T-helper 2 cell treated with Interferon-gamma antibody and Interleukin-4, amounts not matched to agents 100 ng/mL and 5 ng/mL, for 36 hours (primary cell): Measurements from ENCODE around the gene LRRC31. TPM values are rescaled to one million over a fixed set of nuclear protein-coding genes. Genes with fewer than 3 reads are reported as not detected.

Experiments used
- intact Hi-C: fragments of 100-400 bp; cut with micrococcal nuclease; formaldehyde crosslinking; loops from one replicate; pipeline ENCODE4 v1.15.1; 2023
- total RNA-seq: library from RNA; stranded (reverse); gene quantifications from 2 replicates; pipeline ENCODE4 v1.2.3, GENCODE V29; 2022

LRRC31 gene
- total RNA-seq, 1 donor from 2014 or later, result not detected

DNA sequence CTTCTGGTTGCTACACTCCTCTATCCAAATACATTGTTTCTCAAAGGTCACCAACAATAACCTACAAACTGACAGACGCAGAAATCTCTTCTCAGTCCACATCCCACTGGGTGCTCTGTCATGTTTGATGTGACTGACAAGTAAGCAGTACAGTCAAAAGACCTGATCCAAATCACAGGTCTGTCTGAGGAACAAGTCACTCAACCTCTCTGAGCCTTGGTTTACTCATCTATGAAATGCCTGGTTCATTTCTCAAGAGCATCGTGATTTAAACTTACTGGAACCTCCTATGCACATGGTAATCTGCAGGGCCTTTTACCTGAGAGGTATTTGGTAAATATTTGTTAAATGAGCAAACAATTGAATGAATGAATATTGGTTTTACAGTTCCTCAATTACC is 5.5 kb downstream of the LRRC31 start:
- intact Hi-C loops, result loop anchor here (5.0 kb wide), 2 partner anchors 173 to 717 kb away; partner anchors contain the start of gene GPR160

DNA sequence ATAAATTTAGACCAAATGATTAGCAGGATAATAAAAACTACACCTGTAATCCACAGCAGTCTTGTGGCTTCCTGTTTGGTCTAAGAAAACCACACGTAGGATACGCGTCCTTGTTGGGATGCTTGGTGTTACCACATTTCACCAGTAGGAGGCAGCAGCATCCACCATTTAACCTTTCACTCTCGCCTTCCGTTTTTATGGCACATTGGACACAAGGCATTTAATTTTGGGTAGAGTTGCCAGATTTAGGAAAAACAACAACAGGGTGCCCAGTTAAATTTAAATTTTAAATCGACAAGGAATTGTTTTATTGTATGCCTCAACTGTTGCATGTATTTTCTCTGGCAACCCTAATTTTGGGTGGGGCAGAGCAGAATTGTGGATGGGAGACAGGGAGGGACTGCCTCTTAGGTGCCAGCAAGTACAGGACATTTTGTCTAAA is 6.3 kb downstream of the LRRC31 start:
- intact Hi-C loops, result loop anchor here (1.0 to 5.0 kb wide), 7 partner anchors 101 to 949 kb away; partner anchors contain the start of genes GPR160, PHC3 and SEC62

DNA sequence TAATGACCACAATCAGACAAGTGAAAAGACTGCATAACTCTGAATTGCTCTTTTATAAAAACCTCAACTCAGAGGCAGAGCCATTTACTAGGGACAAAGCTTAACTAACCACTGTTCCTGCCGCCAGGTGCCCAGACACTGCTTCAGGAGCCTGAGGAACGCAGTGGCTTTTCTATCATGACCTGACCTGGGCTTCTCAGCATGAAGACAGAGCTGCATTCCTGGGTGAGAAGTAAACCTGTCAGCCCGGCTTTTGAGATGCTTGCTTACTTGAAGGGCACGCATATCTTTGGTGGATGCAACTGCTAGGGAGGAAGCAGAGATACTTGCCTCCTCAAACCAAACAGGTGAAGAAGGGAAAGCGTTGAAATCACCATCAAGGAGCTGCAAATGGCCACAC is 7.9 kb downstream of the LRRC31 start:
- intact Hi-C loops, result loop anchor here (2.0 to 5.0 kb wide), 5 partner anchors 99 to 951 kb away; partner anchors contain the start of genes GPR160 and PHC3

DNA sequence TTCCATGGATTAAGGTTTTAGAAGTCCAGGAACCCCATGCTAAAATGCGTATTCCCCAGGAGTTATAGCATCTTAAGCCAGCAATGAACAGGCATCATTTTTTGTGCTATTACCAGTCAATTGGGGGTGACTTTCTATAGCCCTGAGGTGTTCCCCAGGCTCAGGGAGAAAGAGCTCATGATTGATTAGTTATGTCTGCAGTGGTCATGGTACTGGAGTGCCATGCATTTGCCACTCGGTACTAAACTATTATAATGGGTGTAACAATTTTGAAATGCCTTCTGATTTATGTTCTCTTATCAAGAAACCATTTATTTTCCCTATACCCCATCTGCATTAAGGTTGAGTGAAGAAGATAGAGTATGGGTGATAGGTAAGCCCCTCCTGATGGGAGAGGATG is 11.9 kb downstream of the LRRC31 start:
- intact Hi-C loops, result no loop called here

DNA sequence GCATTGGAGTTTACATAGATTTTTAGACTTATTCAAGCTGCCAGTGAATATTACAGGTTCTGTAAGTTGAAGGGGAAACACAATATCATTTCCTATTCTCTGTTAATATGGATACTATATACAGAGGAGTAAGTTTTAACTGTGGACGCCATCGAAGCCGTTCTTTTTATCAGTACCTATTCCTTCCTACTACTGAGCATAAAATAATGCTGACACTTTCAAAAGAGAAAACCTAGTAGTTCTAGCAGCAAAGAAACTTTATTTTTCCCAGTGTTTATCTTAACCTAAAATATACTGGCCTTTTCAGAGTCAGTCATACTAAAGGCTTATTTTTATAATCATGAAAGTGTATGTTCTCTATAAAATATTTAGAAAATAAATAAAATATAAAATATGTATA is 14.2 kb downstream of the LRRC31 start:
- intact Hi-C loops, result no loop called here

DNA sequence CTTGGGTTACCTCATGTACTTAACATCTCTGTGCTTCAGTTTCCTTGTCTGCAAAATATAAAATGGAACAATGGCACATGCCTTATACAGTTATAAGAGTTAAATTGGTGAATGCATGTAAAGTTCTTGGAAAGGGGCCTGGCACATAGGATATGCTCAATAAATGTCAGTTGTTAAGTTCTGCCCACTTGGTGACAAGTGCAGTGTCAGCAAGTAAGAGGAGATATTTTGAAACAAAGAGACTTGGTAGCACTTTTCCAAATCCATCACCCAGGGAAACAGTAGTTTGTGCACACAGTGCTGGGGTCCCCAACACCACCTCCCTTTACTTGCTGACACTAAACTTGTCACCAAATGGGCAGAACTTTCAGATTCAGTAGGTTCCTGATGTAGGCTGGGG is 19.1 kb downstream of the LRRC31 start:
- intact Hi-C loops, result no loop called here

DNA sequence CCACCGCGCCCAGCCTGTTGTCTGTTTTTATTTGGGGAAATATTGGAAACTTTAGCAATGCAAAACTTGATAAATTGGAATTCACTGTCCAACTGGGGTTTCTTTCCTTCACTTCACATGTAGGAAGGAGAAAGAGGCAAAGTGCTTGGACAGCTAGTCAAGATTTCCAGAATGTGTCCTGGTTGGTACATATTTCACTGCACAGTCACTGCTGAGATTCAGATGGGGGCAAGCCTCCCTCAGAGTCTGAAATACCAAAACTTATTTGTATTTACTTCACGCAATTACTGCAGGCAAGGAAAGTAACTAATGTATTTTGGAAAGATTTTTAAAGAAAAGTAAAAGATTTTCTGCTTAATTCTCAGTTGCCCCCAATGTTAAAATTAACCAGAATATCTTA is 21.0 kb downstream of the LRRC31 start:
- intact Hi-C loops, result no loop called here

DNA sequence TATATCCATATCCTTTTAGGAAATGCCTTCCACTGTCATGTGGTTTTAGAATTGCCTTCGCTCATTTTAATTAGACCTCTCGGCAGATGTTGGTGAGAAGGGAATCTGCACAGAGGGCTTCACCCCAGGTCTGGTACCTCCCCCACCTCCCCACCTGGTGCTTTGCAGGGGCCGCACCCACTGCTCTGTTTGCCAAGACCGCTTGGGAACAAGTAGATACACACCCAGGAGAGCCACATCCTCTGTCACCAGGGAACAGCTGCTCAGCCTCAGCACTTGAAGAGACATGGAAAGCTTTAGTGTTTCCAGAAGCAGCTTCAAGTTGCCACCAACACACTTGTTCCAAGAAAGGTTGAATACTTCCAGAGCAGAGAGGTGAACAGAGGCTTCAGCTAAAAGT is 21.8 kb downstream of the LRRC31 start:
- intact Hi-C loops, result no loop called here

DNA sequence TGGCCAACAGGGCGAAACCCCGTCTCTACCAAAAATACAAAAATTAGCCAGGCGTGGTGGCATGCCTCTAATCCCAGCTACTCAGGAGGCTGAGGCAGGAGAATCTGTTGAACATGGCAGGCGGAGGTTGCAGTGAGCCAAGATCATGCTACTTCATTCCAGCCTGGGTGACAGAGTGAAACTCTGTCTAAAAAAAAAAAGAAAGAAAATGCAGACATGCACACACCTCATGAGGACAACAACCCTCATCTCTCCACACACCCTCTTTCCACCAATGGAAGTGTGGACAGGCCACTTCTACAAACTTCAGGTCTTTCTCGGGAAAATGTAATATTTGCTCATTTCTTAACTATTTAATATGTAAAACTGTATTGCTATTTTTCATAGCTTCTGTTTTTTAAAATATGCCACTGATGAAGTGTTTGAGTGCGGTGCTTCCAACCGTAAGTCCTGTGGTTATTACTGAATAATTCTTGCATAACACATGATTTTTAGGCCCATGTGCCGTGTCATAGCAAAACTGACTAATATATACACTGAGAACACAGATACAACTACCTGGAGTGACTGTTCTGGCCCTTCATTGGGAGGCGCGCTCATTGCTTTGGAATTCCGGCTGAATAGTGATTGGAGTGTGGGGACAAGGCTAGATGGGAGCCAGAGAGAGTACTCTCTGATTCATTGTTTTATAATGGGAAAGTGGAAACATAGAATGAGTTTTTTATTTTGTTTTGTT is 23.1 kb downstream of the LRRC31 start:
- intact Hi-C loops, result no loop called here

DNA sequence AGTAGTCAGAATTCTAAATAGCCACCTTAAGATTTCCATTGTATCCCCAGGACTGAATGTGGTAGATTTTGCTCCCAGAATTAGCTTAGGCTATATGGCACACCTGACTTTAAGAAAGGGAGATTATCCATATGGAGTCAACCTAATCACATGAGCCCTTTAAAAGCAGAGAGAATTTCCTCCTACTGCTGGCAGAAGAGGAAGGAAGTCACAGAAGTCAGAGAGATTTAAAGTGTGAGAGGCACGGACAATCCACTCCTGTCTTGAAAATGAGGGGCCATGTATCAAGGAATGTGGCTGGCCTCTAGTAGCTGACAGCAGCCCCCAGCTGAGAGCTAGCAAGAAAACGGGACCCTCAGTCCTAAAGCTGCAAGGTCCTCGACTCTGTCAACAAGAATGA is 26.8 kb downstream of the LRRC31 start:
- intact Hi-C loops, result no loop called here

DNA sequence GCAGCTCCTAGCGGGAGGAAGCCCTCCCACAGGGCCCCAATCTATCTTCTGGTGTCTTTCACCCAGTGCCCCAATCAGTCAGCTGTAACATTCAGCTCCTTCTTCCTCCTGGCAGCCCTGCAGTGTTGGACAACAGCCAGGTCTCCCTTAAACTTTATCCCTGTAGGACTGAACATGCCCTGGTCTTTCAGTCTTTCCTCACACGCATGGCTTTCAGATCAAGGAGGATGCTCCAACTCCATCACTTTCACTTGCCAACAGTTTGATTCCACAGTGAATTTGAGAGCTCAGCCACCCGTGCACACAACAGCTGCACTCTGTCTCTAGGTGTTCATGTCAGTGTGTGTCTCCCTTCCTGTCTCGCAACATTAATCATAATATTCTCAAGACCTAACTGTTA is 28.6 kb downstream of the LRRC31 start:
- intact Hi-C loops, result no loop called here

DNA sequence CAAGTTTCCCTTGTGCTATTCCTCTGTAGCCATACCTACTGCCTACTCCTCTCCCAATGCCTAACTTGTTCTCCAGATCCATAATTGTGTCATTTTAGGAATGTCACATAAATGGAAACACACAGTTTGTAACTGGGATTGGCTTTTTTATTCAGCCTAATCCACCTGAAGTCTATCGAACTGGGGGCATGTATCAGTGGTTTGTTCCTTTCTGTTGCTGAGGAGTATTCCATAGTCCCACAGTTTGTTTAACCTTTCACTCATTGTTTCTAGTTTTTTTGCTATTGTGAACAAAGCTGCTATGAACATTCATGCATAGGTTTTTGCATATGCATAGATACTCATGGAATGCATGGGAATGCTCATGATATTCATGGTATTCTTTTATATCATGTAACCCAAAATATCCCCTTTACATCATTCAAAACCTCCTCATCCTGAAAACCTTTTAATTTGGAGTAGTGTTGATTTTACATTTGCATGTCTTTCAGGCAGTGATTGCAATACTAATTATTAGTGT is 31.2 kb downstream of the LRRC31 start:
- intact Hi-C loops, result no loop called here

DNA sequence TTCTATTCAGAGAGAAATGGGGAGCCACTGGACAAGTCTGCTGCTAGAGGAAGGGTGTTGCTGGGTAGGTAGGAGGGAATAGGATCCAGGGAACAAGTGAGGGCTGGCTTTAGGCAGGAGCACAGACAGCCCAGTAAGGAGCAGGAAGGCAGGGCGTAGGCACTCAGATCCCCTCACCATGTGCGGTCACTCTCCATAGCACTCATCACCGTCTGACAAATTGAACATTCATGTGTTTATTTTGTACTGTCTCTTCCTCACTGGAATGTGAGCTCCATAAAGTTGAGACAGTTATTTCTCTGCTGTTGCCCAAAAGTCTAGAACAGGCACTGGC is 32.8 kb downstream of the LRRC31 start:
- intact Hi-C loops, result no loop called here

DNA sequence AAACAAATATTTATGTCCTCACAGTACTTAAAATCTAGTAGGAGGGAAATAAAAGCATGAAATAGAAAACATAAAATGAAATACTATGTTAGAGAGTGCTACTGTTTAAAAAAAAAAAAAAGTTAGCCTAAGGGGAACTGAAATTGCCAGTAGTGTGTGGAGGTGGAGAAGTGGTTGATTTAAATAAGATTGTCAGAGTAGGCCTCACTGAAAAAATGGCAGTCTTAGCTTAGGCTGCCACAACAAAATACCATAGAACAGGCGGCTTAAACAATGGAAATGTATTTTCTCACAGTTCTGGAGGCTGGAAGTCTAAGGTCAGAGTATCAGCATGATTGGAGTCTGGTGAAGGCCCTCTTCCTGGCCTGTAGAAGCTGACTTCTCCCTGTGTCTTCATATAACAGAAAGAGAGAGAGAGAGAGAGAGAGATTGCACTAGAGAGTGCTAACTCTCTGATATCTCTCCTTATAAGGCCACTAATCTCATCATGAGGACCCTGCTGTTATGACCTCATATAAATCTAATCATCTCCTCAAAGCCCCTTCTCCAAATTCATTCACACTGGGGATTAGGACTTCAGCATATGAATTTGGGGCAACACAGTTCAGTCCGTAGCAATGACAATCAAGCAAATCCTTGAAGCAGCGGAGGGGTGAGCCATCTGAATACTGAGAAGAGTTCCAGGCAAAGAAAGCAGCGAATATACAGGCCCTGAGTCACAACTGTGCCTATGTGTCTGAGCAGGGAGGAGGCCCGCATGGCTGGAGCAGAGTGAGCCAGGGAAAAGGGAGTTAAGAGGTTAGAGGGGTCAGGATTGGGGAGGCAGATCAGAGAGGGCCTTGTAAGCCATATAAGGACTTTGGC is 33.4 kb downstream of the LRRC31 start:
- intact Hi-C loops, result no loop called here

DNA sequence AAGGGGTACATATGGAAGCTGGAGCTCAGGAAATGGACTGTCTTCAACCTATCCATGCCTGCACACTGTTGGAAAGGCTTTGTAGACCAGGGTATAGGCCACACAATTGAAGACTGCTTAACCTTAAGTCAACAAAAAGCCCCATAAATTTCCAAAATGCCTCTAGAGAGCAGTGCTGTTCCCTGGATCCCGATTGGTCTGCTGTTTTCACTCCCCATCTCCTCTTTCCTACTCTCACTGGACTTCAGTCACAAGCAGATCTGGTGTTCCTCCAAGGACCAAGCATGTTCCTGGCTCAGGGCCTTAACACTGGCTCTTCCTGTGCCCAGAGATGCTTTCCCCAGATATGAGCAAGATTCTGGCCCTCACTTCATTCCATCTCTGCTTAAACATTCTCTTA is 34.2 kb downstream of the LRRC31 start:
- intact Hi-C loops, result no loop called here

DNA sequence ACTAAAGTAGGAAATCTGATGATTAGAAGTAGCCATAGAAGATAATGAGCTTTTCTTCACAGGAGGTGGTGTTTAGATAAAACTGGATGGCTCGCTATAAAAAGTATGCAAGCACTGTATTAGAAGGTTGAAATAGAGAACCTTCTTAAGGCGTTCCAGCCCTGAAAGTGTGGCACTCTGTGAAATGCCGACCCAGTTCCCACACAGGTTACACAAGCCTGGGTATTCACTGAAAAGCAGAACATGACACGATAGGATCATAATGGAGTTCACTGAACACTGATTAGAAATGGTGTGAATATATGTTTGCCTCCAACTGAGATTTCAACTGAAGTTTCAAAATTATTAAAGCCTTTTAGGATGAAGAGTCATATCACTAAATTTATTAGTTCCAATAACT is 42.0 kb downstream of the LRRC31 start:
- intact Hi-C loops, result no loop called here

DNA sequence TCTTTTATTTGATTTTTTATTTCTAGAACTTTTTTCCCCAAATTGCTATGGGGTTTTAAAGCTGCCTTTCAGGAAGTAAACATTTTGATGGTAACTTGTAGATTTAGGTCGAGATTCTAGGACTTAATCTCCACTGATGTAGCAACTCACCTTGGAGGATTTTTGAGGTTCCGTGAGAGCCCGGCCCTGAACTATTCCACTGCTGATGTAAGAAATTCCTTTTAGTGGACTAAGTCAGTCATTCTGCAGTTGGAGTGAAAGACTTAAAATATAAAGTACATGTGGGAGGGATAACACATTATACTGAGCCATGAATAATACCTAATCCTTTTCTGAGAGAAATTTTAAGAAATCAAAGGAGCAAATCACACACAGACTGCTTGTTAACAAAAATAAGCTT is 44.4 kb downstream of the LRRC31 start:
- intact Hi-C loops, result no loop called here

DNA sequence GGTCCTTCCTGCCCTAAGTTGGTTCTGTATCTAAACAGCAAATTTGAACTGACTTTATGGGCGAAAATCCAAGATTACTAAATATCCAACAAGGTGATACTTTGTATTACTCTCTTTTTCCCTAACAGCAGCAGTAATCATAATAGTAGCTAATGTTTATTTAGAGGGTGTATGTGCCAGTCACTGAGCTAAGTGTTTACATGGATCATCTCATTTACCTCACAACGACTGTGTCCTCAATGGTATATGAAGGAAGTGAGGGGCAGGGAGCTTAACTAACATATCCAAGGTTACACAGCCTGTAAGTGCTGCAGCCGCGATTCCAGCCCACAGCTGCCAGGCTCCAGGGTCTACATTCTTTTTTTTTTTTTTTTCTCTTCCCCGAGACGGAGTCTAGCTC is 46.8 kb downstream of the LRRC31 start:
- intact Hi-C loops, result no loop called here

DNA sequence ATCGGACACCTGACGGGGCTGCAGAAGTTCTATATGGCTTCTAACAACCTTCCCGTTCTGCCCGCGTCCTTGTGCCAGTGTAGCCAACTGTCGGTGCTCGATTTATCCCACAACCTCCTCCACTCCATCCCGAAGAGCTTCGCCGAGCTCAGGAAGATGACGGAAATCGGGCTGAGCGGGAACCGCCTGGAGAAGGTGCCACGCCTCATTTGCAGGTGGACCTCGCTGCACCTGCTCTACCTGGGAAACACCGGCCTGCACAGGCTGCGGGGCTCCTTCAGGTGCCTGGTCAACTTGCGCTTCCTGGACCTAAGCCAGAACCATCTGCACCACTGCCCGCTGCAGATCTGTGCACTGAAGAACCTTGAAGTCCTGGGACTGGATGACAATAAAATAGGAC is 47.2 kb downstream of the LRRC31 start:
- intact Hi-C loops, result no loop called here

DNA sequence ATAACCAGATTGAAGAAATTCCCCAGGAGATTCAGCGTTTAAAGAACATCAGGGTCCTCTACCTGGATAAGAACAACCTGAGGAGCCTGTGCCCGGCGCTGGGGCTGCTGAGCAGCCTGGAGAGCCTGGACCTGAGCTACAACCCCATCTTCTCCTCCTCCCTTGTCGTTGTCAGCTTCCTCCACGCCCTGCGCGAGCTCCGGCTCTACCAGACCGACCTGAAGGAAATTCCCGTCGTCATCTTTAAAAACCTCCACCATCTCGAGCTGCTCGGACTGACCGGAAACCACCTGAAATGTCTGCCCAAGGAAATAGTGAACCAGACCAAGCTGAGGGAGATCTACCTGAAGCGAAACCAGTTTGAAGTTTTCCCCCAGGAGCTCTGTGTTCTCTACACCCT is 47.6 kb downstream of the LRRC31 start:
- intact Hi-C loops, result no loop called here

DNA sequence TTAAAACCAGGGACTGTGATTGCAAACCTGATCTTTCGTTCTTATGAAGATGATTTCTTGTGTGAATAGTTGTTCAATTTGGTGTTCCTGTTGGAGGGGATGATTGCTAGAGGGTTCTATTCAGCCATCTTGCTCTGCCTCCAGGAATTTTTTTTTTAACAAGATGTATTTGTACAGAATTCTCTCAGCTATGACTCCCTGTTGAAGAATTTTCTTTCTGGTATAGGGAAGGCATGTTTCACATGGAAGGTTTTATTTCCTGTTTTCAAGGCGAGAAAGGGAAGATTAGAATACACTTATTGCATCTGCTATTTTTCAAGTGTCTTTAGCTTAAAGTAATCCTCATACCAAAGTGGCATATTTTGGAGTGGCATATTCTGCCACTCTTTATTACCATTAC is 51.4 kb downstream of the LRRC31 start:
- intact Hi-C loops, result no loop called here

DNA sequence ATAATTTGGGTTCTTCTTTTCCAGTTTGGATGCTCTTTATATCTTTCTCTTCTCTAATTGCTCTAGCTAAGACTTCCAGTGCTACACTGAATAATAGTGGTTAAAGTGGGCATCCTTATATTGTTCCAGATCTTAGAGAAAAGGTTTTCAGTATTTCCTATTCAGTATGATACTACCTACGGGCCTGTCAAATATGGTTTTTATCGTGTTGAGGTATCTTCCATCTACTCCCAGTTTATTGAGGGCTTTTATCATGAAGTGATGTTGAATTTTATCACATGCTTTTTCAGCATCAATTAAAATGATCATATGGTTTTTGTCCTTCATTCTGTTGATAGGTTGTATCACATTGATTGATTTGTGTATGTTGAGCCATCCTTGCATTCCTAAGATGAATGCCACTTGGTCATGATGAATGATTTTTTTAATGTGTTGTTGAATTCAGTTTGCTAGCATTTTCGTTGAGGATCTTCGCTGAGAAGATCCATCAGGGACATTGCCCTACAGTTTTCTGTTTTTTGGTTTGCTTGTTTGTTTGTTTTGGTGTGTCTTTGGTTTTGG is 54.1 kb downstream of the LRRC31 start:
- intact Hi-C loops, result no loop called here
